GM12878 (cell line): Measurements from ENCODE around the gene CD180.

ENCODE experiments used
- EZH2 ChIP-seq: IDR thresholded peaks from 2 replicates; pipeline ENCODE4 v1.6.1; 2012; ENCODE audit warnings: low read depth, mild to moderate bottlenecking, control low read depth, inconsistent platforms, low read length, borderline replicate concordance; ENCODE audit not compliant: control insufficient read depth
- ZNF274 ChIP-seq: IDR thresholded peaks from one replicate; pipeline ENCODE4 v1.8.0; 2011; ENCODE audit not compliant: insufficient read length, insufficient read depth

GRCh38 chr5:67189931-67190330 lies 6.7 kb downstream of the CD180 start:
- TF ChIP-seq EZH2 (no peak), ZNF274 (no peak)
